Measurements from ENCODE around the gene PRPF31. TPM values are rescaled to one million over a fixed set of nuclear protein-coding genes. Genes with fewer than 3 reads are reported as not detected.

The PRPF31 gene
- total RNA-seq, 2 donors from 2014 or later = 39.3 to 43.2 TPM

GRCh38 chr19:54136864-54137698 is 21.5 kb downstream of the PRPF31 start:
- ATAC-seq (peak; percentile 93), DNase-seq (peak; percentile 99)
- intact Hi-C loops (cut with DNase I) = no loop called here

GRCh38 chr19:54137699-54138488 is 22.3 kb downstream of the PRPF31 start, which contains the start of gene CNOT3:
Gene CNOT3 (plus strand): TSS chr19:54137762. CDS start chr19:54142979, 5,217 bp downstream.
- ATAC-seq = peak in 1 of 2 donors; percentile 1
- intact Hi-C loops (cut with DNase I) = no loop called here

GRCh38 chr19:54138489-54139256 is 23.1 kb downstream of the PRPF31 start:
- intact Hi-C loops (cut with DNase I) = no loop called here
- ATAC-seq (no peak), DNase-seq (no peak)

More at GRCh38 chr19:54137699-54138488, 22.3 kb downstream of the PRPF31 start, which contains the start of gene CNOT3:
- DNase-seq = peak; percentile 45

GRCh38 chr19:54141356-54141755 is 25.8 kb downstream of the PRPF31 start:
- intact Hi-C loops (cut with DNase I) = no loop called here
- no peak for DNase-seq
- no peak for ATAC-seq

GRCh38 chr19:54142166-54142780 is 26.7 kb downstream of the PRPF31 start:
- no peak for DNase-seq
- no peak for ATAC-seq
- intact Hi-C loops (cut with DNase I) = no loop called here

GRCh38 chr19:54145541-54146158 is 30.1 kb downstream of the PRPF31 start:
- DNase-seq (no peak), ATAC-seq (no peak)
- intact Hi-C loops (cut with DNase I) = no loop called here

- intact Hi-C loops (cut with DNase I) = no loop called here
- peak in 1 of 2 donors; percentile 50 for ATAC-seq
- no peak for DNase-seq
Observed at GRCh38 chr19:54147676-54148075, 32.1 kb downstream of the PRPF31 start.

- no peak for ATAC-seq
- intact Hi-C loops (cut with DNase I) = no loop called here
- no peak for DNase-seq
Observed at GRCh38 chr19:54148158-54148557, 32.6 kb downstream of the PRPF31 start.

GRCh38 chr19:54149021-54149812 is 33.7 kb downstream of the PRPF31 start:
- intact Hi-C loops (cut with DNase I) = no loop called here

GRCh38 chr19:54151362-54152035 is 35.9 kb downstream of the PRPF31 start:
- no peak for DNase-seq
- ATAC-seq = no peak
- intact Hi-C loops (cut with DNase I) = no loop called here

More at GRCh38 chr19:54149021-54149812, 33.7 kb downstream of the PRPF31 start:
- no peak for ATAC-seq
- DNase-seq = no peak

GRCh38 chr19:54152267-54152666 is 36.7 kb downstream of the PRPF31 start:
- ATAC-seq (no peak), DNase-seq (no peak)
- intact Hi-C loops (cut with DNase I) = no loop called here

GRCh38 chr19:54152878-54153524 is 37.4 kb downstream of the PRPF31 start:
- ATAC-seq = peak in 1 of 2 donors; percentile 16
- DNase-seq = no peak
- intact Hi-C loops (cut with DNase I) = no loop called here

- DNase-seq (no peak), ATAC-seq (peak in 1 of 2 donors; percentile 1)
- intact Hi-C loops (cut with DNase I) = no loop called here
Observed at GRCh38 chr19:54153731-54154326, 38.3 kb downstream of the PRPF31 start.

GRCh38 chr19:54154603-54155345 is 39.2 kb downstream of the PRPF31 start:
- intact Hi-C loops (cut with DNase I) = no loop called here
- ATAC-seq (no peak), DNase-seq (no peak)

- DNase-seq = no peak
- no peak for ATAC-seq
- intact Hi-C loops (cut with DNase I) = no loop called here
Observed at GRCh38 chr19:54155694-54156093, 40.1 kb downstream of the PRPF31 start.

- DNase-seq (no peak), ATAC-seq (no peak)
- intact Hi-C loops (cut with DNase I) = no loop called here
Observed at GRCh38 chr19:54156490-54156889, 40.9 kb downstream of the PRPF31 start.
